GM12878 (cell line): ENCODE measurements around the gene ASB10. TPM values are rescaled to one million over a fixed set of nuclear protein-coding genes. Genes with fewer than 3 reads are reported as not detected.
A peak's percentile ranks its signal among the peaks of the same experiment; 100 is the strongest.

Experiments
- BACH1 ChIP-seq: fragments of 450-650 bp; IDR thresholded peaks from 2 replicates; pipeline ENCODE4 v1.6.1; 2017; ENCODE audit warnings: mild to moderate bottlenecking, borderline replicate concordance
- EED ChIP-seq: sonication (generic); IDR thresholded peaks from 2 replicates; pipeline ENCODE4 v1.6.1; 2016; ENCODE audit warnings: antibody characterized with exemption, low read depth
- HDAC2 ChIP-seq: fragments of 200-600 bp; sonication (generic); IDR thresholded peaks from 2 replicates; pipeline ENCODE4 v1.6.1; 2017
- NR2C1 ChIP-seq: fragments of 450-650 bp; IDR thresholded peaks from 2 replicates; pipeline ENCODE4 v1.6.1; 2017; ENCODE audit warnings: antibody characterized with exemption, mild to moderate bottlenecking, moderate library complexity
- NRF1 ChIP-seq: conservative IDR thresholded peaks from 2 replicates; pipeline ENCODE4 v1.6.1; 2011; ENCODE audit warnings: mild to moderate bottlenecking, low read depth, low read length, improper control_type of control experiment
- RAD51 ChIP-seq: fragments of 450-650 bp; IDR thresholded peaks from 2 replicates; pipeline ENCODE4 v1.6.1; 2016; ENCODE audit warnings: moderate library complexity, mild to moderate bottlenecking, inconsistent platforms
- RCOR1 ChIP-seq: conservative IDR thresholded peaks from 2 replicates; pipeline ENCODE4 v1.6.1; 2012; ENCODE audit warnings: low read depth, low read length, improper control_type of control experiment
- RUNX3 ChIP-seq: IDR thresholded peaks from 2 replicates; pipeline ENCODE4 v1.6.1; 2012; ENCODE audit warnings: low read length, inconsistent platforms
- SIN3A ChIP-seq: IDR thresholded peaks from 2 replicates; pipeline ENCODE4 v1.6.1; 2012; ENCODE audit warnings: low read depth, low read length, improper control_type of control experiment
- SUPT20H ChIP-seq: IDR thresholded peaks from 2 replicates; pipeline ENCODE4 v1.6.1; 2011; ENCODE audit warnings: low read depth, mild to moderate bottlenecking, low read length, moderate library complexity, borderline replicate concordance; ENCODE audit not compliant: control insufficient read depth
- ZNF24 ChIP-seq: fragments of 450-650 bp; IDR thresholded peaks from 2 replicates; pipeline ENCODE4 v1.6.1; 2017; ENCODE audit warnings: antibody characterized with exemption, mild to moderate bottlenecking
- ZNF274 ChIP-seq: IDR thresholded peaks from one replicate; pipeline ENCODE4 v1.8.0; 2011; ENCODE audit not compliant: insufficient read length, insufficient read depth
- polyA plus RNA-seq, 11 experiments: library from polyadenylated mRNA; depleted of rRNA in 4 of 11; unstranded in 6 of 11; stranded (reverse) in 5 of 11; fragments of >200 nt; fragmentation: Nextera tagmentation in 4 of 11; fragmentation: Illumina TruSeq in 1 of 11; extraction: Ambion mirVana in 4 of 11; extraction: Trizol in 1 of 11; gene quantifications; 1 replicate in 1 of 11; 2 replicates in 10 of 11; pipeline versions ENCODE4 v1.2.1 to v1.2.3, GENCODE V29; 2011 to 2016; ENCODE audit warnings: inconsistent platforms in 2 of 11, missing spikeins in 2 of 11, low read depth in 1 of 11
- total RNA-seq, 4 experiments: library from RNA; depleted of rRNA in 3 of 4; stranded (reverse); fragments of >200 nt in 3 of 4; fragmentation: Illumina TruSeq in 1 of 4; extraction: Trizol in 1 of 4; gene quantifications; 2 replicates each; pipeline versions ENCODE4 v1.2.1 to v1.2.3, GENCODE V29; 2013 to 2021
- TF ChIP-seq, protein P1 (sequence below): IDR thresholded peaks from 2 replicates; pipeline ENCODE4 v1.6.1; 2011; ENCODE audit warnings: mild to moderate bottlenecking, low read depth, low read length, moderate library complexity; ENCODE audit not compliant: insufficient replicate concordance
- TF ChIP-seq, protein P2 (sequence below): fragments of 450-650 bp; IDR thresholded peaks from 2 replicates; pipeline ENCODE4 v1.6.1; 2017; ENCODE audit warnings: mild to moderate bottlenecking
- TF ChIP-seq, protein P3 (sequence below): IDR thresholded peaks from 2 replicates; pipeline ENCODE4 v1.6.1; 2012; ENCODE audit warnings: low read depth, low read length, improper control_type of control experiment
- TF ChIP-seq, protein P4 (sequence below): fragments of 450-650 bp; IDR thresholded peaks from 2 replicates; pipeline ENCODE4 v1.6.1; 2017; ENCODE audit warnings: low read depth, mild to moderate bottlenecking, moderate library complexity
- TF ChIP-seq, protein P5 (sequence below): IDR thresholded peaks from 2 replicates; pipeline ENCODE4 v1.6.1; 2011; ENCODE audit warnings: low read depth, mild to moderate bottlenecking, low read length, moderate library complexity, borderline replicate concordance; ENCODE audit errors: extremely low read depth
- TF ChIP-seq, protein P6 (sequence below): fragments of 450-650 bp; IDR thresholded peaks from 2 replicates; pipeline ENCODE4 v1.6.1; 2017; ENCODE audit warnings: antibody characterized with exemption, mild to moderate bottlenecking, moderate library complexity
- TF ChIP-seq, protein P7 (sequence below): IDR thresholded peaks from 2 replicates; pipeline ENCODE4 v1.6.1; 2011; ENCODE audit warnings: low read depth, low read length, improper control_type of control experiment, borderline replicate concordance

Gene ASB10
- total and polyA plus RNA-seq, 10 of the 15 experiments (the other 5 are each of a cell fraction or from before 2014, with no cell fraction given) = not detected

DNA sequence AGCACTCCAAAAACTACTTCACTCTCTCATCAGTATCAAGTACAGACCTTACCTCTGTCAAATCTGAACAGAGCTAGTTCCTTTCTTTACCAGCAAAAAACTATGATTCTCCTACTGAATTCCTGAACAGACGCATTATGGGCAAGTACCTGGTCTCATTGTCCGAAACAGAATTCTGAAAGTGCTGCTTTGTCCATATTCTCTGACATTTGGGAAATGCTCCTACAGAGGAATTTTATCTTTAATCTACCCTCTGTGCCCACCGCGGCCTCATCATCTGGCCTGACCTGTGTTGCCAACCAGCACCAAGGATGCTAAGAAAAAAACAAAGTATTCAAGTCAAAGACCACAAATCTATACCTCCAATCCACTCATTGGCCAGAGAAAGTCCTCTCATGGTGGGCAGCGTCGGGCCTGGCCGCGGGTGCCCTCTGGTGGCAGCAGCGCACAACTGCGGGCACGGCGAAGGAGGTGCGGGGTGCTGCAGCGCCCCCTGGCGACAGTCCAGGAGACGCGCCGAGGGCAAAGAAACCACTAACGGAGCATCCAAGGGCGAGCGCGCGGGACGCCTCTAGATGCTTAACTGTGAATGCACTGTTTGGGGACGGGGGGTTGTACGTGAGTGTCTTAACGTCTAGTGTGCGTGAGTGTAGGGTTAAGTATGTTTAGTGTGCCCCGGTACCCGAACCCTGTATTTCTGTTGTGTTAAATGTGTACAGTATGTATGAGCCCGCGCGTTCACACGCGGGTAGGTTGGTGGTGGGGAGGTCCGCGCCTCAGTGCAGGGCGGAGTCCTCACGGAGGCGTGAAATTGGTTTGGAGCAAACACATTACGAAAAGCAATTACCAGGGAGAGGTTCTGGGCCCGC lies 14.5 kb downstream of the ASB10 start (continued):
- TF ChIP-seq, protein P1, sequence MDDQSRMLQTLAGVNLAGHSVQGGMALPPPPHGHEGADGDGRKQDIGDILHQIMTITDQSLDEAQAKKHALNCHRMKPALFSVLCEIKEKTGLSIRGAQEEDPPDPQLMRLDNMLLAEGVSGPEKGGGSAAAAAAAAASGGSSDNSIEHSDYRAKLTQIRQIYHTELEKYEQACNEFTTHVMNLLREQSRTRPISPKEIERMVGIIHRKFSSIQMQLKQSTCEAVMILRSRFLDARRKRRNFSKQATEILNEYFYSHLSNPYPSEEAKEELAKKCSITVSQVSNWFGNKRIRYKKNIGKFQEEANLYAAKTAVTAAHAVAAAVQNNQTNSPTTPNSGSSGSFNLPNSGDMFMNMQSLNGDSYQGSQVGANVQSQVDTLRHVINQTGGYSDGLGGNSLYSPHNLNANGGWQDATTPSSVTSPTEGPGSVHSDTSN = no peak
- TF ChIP-seq, protein P2, sequence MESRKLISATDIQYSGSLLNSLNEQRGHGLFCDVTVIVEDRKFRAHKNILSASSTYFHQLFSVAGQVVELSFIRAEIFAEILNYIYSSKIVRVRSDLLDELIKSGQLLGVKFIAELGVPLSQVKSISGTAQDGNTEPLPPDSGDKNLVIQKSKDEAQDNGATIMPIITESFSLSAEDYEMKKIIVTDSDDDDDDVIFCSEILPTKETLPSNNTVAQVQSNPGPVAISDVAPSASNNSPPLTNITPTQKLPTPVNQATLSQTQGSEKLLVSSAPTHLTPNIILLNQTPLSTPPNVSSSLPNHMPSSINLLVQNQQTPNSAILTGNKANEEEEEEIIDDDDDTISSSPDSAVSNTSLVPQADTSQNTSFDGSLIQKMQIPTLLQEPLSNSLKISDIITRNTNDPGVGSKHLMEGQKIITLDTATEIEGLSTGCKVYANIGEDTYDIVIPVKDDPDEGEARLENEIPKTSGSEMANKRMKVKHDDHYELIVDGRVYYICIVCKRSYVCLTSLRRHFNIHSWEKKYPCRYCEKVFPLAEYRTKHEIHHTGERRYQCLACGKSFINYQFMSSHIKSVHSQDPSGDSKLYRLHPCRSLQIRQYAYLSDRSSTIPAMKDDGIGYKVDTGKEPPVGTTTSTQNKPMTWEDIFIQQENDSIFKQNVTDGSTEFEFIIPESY = peak; percentile 87
- TF ChIP-seq NRF1 (no peak), RAD51 (no peak), RUNX3 (peak; percentile 80), SUPT20H (no peak), RCOR1 (no peak), HDAC2 (no peak), EED (no peak), NR2C1 (no peak), ZNF274 (no peak), SIN3A (no peak), BACH1 (no peak), ZNF24 (no peak)
- TF ChIP-seq, protein P3, sequence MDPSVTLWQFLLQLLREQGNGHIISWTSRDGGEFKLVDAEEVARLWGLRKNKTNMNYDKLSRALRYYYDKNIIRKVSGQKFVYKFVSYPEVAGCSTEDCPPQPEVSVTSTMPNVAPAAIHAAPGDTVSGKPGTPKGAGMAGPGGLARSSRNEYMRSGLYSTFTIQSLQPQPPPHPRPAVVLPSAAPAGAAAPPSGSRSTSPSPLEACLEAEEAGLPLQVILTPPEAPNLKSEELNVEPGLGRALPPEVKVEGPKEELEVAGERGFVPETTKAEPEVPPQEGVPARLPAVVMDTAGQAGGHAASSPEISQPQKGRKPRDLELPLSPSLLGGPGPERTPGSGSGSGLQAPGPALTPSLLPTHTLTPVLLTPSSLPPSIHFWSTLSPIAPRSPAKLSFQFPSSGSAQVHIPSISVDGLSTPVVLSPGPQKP = no peak
- TF ChIP-seq, protein P4, sequence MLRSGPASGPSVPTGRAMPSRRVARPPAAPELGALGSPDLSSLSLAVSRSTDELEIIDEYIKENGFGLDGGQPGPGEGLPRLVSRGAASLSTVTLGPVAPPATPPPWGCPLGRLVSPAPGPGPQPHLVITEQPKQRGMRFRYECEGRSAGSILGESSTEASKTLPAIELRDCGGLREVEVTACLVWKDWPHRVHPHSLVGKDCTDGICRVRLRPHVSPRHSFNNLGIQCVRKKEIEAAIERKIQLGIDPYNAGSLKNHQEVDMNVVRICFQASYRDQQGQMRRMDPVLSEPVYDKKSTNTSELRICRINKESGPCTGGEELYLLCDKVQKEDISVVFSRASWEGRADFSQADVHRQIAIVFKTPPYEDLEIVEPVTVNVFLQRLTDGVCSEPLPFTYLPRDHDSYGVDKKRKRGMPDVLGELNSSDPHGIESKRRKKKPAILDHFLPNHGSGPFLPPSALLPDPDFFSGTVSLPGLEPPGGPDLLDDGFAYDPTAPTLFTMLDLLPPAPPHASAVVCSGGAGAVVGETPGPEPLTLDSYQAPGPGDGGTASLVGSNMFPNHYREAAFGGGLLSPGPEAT = no peak
- TF ChIP-seq, protein P5, sequence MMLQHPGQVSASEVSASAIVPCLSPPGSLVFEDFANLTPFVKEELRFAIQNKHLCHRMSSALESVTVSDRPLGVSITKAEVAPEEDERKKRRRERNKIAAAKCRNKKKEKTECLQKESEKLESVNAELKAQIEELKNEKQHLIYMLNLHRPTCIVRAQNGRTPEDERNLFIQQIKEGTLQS = peak; percentile 41; the same call in 1 of the 2 replicates
- TF ChIP-seq, protein P6, sequence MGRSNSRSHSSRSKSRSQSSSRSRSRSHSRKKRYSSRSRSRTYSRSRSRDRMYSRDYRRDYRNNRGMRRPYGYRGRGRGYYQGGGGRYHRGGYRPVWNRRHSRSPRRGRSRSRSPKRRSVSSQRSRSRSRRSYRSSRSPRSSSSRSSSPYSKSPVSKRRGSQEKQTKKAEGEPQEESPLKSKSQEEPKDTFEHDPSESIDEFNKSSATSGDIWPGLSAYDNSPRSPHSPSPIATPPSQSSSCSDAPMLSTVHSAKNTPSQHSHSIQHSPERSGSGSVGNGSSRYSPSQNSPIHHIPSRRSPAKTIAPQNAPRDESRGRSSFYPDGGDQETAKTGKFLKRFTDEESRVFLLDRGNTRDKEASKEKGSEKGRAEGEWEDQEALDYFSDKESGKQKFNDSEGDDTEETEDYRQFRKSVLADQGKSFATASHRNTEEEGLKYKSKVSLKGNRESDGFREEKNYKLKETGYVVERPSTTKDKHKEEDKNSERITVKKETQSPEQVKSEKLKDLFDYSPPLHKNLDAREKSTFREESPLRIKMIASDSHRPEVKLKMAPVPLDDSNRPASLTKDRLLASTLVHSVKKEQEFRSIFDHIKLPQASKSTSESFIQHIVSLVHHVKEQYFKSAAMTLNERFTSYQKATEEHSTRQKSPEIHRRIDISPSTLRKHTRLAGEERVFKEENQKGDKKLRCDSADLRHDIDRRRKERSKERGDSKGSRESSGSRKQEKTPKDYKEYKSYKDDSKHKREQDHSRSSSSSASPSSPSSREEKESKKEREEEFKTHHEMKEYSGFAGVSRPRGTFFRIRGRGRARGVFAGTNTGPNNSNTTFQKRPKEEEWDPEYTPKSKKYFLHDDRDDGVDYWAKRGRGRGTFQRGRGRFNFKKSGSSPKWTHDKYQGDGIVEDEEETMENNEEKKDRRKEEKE = no peak
- TF ChIP-seq, protein P7, sequence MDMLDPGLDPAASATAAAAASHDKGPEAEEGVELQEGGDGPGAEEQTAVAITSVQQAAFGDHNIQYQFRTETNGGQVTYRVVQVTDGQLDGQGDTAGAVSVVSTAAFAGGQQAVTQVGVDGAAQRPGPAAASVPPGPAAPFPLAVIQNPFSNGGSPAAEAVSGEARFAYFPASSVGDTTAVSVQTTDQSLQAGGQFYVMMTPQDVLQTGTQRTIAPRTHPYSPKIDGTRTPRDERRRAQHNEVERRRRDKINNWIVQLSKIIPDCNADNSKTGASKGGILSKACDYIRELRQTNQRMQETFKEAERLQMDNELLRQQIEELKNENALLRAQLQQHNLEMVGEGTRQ = no peak
